PFSK-1 (cell line): ENCODE data around the gene NCAPH2.

Experiments used
- FOXP2 ChIP-seq: optimal IDR thresholded peaks from 2 replicates; pipeline ENCODE3; 2011; ENCODE audit warnings: borderline replicate concordance, control low read depth, inconsistent platforms; ENCODE audit not compliant: insufficient read depth; ENCODE audit errors: extremely low read length, extremely low read depth
- POLR2AphosphoS5 ChIP-seq: IDR thresholded peaks from 2 replicates; pipeline ENCODE4 v1.6.1; 2012; ENCODE audit warnings: low read depth, mild to moderate bottlenecking, control low read depth, low read length, moderate library complexity
- SIN3A ChIP-seq: IDR thresholded peaks from 2 replicates; pipeline ENCODE4 v1.6.1; 2012; ENCODE audit warnings: mild to moderate bottlenecking, low read length, moderate library complexity, borderline replicate concordance; ENCODE audit not compliant: insufficient read depth
- TF ChIP-seq, protein P1 (sequence below), 2 experiments: IDR thresholded peaks; 2 replicates each; pipeline versions ENCODE4 v1.6.1 to v1.8.0; 2011 to 2012; ENCODE audit warnings: low read depth in 2 of 2, low read length in 2 of 2, control low read depth in 1 of 2, inconsistent platforms in 1 of 2, mild to moderate bottlenecking in 1 of 2, moderate library complexity in 1 of 2; ENCODE audit not compliant: insufficient read depth in 1 of 2

DNA sequence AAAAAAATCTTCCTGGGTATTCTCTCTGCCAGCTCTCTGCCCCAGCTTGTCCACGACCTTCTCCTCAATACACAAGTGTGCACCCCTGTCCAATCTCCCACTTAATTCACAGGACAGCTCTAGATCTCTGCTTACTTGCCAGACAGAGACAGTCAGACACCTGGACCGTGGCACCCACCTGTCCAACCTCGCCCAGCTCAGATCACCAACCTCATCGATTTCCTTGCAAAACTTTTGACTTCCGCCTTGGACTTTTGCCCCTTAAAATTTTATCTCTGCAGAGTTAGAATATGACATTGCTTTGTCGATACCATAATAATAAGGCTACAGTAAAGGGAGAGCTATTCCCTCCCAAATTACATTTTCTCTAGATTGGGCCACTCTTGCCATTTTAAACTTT is 10.9 kb upstream of the NCAPH2 start:
- no peak for TF ChIP-seq SIN3A
- no peak for TF ChIP-seq POLR2AphosphoS5
- TF ChIP-seq, protein P1, sequence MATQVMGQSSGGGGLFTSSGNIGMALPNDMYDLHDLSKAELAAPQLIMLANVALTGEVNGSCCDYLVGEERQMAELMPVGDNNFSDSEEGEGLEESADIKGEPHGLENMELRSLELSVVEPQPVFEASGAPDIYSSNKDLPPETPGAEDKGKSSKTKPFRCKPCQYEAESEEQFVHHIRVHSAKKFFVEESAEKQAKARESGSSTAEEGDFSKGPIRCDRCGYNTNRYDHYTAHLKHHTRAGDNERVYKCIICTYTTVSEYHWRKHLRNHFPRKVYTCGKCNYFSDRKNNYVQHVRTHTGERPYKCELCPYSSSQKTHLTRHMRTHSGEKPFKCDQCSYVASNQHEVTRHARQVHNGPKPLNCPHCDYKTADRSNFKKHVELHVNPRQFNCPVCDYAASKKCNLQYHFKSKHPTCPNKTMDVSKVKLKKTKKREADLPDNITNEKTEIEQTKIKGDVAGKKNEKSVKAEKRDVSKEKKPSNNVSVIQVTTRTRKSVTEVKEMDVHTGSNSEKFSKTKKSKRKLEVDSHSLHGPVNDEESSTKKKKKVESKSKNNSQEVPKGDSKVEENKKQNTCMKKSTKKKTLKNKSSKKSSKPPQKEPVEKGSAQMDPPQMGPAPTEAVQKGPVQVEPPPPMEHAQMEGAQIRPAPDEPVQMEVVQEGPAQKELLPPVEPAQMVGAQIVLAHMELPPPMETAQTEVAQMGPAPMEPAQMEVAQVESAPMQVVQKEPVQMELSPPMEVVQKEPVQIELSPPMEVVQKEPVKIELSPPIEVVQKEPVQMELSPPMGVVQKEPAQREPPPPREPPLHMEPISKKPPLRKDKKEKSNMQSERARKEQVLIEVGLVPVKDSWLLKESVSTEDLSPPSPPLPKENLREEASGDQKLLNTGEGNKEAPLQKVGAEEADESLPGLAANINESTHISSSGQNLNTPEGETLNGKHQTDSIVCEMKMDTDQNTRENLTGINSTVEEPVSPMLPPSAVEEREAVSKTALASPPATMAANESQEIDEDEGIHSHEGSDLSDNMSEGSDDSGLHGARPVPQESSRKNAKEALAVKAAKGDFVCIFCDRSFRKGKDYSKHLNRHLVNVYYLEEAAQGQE (IDR thresholded peaks at IDR 0.05; ENCODE audit: insufficient read depth in 1 of 2, low read depth in 2 of 2, low read length in 2 of 2): no peak
- no peak for TF ChIP-seq FOXP2
